HG03457 (cell line): ENCODE measurements around the gene GPR78.

Experiments
- ATAC-seq: cut with Tn5 transposase; IDR thresholded peaks from one replicate; pipeline ENCODE4 v1.9.1; 2021; ENCODE audit warnings: moderate number of reproducible peaks; ENCODE audit not compliant: unreplicated experiment

Gene GPR78

GRCh38 chr4:8597319-8597718, 17.1 kb downstream of the GPR78 start:
- no peak for ATAC-seq

GRCh38 chr4:8597791-8598190, 17.6 kb downstream of the GPR78 start:
- no peak for ATAC-seq

GRCh38 chr4:8598391-8599090, 18.3 kb downstream of the GPR78 start:
- no peak for ATAC-seq

GRCh38 chr4:8599091-8599460, 18.9 kb downstream of the GPR78 start:
- no peak for ATAC-seq

GRCh38 chr4:8599657-8600056, 19.5 kb downstream of the GPR78 start:
- ATAC-seq = no peak

- no peak for ATAC-seq
Measured at GRCh38 chr4:8600266-8600665, 20.1 kb downstream of the GPR78 start.

- ATAC-seq = no peak
Measured at GRCh38 chr4:8600686-8601085, 20.5 kb downstream of the GPR78 start.

GRCh38 chr4:8601086-8601485, 20.9 kb downstream of the GPR78 start:
- no peak for ATAC-seq

- ATAC-seq = no peak
Measured at GRCh38 chr4:8601556-8601955, 21.4 kb downstream of the GPR78 start.

- ATAC-seq = no peak
Measured at GRCh38 chr4:8602686-8603430, 22.7 kb downstream of the GPR78 start.

GRCh38 chr4:8603931-8604330, 23.7 kb downstream of the GPR78 start:
- no peak for ATAC-seq

GRCh38 chr4:8605289-8605688, 25.1 kb downstream of the GPR78 start:
- no peak for ATAC-seq

- no peak for ATAC-seq
Measured at GRCh38 chr4:8606476-8606875, 26.3 kb downstream of the GPR78 start.

GRCh38 chr4:8606966-8607365, 26.8 kb downstream of the GPR78 start:
- no peak for ATAC-seq

GRCh38 chr4:8607603-8608481, 27.6 kb downstream of the GPR78 start:
- ATAC-seq = no peak

GRCh38 chr4:8608714-8609391, 28.7 kb downstream of the GPR78 start:
- ATAC-seq = no peak

GRCh38 chr4:8609406-8609805, 29.2 kb downstream of the GPR78 start:
- no peak for ATAC-seq

- no peak for ATAC-seq
Measured at GRCh38 chr4:8609824-8610350, 29.7 kb downstream of the GPR78 start.

GRCh38 chr4:8610858-8611616, 30.8 kb downstream of the GPR78 start:
- no peak for ATAC-seq

- no peak for ATAC-seq
Measured at GRCh38 chr4:8612646-8613045, 32.5 kb downstream of the GPR78 start.
